GM18907 (cell line): ENCODE data around the gene MDFI.

ENCODE experiments used
- ATAC-seq: cut with Tn5 transposase; IDR thresholded peaks from one replicate; pipeline ENCODE4 v1.9.1; 2021; ENCODE audit warnings: mild to moderate bottlenecking, moderate library complexity; ENCODE audit not compliant: unreplicated experiment

MDFI gene

DNA sequence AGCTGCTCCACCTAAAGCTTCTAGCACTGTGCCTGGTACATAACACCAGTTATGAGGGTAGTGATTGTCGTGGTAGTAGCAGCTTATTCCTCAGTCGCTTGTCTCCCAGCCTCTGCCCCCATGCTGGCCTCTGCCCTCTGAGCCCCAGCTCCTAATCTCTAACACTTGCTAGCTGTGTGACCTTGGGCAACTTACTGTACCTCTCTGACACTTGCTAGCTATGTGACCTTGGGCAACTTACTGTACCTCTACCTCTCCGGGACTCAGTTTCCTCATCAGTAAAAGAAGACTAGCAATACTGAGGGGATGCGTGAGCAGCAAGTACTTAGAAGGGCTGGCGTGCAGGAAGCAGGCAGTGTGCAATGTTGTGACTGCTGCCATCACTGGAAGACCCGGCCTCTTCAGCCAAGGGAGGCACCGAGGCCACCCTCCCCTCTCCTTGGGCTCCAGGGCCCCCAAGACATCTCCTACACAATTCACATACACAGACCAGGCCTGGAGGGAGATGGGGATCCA lies 9.9 kb downstream of the MDFI start:
- no peak for ATAC-seq

DNA sequence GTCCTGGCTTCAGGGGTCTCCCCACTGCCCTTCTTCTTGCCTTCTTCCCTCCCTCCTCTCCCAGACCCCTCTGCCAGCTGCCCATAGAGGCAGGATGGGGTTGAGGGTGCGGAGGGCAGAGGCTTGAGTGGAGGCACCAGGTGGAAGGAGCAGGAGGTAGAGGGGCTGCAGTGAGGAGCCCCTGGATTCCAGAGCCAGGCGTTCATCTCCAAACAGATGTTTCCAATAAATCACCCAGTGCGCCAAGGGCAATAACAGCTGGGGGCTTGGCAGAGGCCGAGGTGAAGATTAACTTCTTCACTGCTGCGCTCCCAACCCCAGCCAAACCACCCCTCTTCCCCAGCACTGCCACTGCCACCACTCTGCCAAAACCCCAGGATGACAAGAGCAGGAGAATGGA lies 10.7 kb downstream of the MDFI start:
- no peak for ATAC-seq

DNA sequence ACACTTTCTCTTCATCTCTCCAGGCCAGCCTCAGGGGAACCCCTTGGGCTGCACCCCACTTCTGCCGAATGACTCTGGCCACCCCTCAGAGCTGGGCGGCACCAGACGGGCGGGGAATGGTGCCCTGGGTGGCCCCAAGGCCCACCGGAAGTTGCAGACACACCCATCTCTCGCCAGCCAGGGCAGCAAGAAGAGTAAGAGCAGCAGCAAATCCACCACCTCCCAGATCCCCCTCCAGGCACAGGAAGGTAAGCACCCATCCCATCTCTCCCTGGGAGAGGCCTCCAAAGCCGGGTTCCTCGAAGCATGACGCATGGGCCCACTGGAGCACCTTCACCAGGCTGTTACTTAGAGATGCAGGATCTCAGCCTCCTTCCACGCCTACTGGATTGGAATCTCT lies 11.3 kb downstream of the MDFI start:
- no peak for ATAC-seq

DNA sequence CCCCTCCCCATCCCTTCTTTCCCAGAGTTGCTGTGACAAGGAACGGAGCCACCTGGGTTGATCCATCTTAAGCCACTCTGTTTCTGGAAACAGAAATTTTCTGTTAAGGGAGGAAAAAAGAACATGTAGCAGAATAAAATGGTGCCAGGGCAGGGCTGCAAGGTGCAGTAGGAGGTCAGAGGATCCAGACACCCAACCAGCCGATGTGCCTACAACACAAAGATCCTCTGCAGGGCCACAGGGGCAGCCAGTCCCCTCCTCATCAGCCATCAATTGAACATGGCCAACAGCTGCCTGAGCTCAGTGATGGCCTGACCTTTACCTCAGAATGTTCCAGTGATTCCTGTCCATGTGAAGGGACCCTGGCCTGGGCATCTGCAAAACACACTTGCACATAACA lies 11.9 kb downstream of the MDFI start:
- ATAC-seq, result no peak

DNA sequence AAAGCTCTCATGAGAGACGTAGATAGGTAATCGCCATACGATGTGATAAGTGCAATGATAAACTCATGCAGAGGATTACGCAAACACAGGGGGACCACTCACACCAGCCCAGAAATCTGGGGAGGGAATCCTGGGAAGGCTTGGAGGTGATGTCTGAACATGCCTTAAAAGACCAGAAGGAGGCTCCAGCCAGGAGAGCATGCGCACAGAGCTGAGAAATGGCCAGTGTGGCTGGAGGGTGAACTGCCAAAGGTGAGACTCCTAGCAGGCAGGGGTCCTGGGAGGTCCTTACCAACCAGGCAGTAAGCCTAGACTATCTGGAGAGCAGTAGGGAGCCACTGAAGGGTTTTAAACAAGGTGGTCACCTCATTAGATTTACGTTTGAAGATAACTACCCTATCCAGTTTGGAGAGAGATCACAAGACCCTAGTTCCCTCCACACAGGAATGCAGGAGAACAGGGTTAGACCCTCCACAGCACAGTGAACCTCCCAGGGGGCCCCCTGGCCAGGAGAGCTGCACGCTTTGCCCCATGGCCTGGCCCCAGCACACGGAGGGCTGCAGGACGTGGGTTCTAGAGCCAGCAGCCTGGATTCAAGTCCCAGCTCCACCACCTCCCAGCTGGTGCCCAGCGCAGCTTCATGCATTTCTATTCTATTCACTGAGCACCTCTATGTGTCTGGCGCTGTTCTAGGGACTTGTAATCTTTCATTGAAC lies 13.1 kb downstream of the MDFI start:
- ATAC-seq, result no peak

DNA sequence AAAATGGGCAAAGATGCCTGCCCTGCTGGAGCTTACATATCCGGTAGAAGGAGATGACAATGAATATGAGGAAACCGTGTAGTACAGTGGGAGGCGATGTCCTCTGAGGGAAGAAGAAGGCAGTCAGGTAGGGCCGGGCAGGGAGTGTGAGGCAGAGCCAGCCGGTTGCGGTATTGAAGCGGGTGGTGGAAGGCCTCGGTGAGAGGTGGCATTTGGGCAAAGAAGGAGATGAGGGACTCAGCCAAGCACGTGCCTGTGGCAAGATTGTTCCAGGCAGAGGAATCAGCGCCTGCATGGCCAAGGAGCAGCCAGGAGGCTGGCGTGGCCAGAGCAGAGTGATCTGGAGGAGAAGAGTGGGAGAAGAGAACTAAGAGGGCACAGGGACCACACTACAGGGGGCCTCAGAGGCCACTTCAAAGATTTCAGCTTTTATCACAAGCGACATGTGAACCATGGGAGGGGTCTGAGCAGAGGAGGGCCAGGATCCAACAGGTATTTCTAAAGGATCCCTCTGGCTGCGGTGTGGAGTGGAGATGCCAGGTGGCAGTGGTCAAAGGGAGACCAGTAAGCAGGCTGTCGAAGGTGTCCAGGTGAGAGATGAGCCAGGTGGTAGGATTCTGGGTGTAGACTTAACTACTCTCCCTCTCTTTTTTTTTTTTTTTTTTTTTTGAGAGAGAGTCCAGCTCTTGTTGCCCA lies 13.8 kb downstream of the MDFI start:
- no peak for ATAC-seq

DNA sequence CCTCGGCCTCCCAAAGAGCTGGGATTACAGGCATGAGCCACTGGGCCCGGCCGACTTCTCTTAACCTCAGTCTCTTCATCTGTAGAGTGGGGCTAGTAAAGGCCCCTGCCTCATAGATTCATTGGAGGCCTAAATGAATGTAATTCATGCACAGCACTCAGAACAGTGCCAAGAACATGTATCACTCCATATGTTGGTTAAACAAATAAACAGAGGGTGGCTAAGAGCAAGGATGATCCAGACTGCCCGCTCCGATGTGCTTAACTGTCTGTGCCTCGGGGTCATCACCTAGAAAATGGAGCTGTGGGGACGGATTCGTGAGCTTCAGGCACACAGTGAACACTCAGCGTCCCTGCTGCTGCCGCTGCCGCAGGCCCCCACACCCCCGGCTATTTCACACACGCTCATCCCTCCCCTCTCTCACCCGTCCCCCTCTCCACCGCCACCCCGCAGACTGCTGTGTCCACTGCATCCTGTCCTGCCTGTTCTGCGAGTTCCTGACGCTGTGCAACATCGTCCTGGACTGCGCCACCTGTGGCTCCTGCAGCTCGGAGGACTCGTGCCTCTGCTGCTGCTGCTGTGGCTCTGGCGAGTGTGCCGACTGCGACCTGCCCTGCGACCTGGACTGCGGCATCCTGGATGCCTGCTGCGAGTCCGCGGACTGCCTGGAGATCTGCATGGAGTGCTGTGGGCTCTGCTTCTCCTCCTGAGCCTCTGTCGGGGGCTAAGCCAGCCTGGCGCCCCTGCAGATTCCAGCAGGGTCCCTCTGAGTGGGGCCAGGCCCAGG lies 14.8 kb downstream of the MDFI start:
- ATAC-seq, result no peak

DNA sequence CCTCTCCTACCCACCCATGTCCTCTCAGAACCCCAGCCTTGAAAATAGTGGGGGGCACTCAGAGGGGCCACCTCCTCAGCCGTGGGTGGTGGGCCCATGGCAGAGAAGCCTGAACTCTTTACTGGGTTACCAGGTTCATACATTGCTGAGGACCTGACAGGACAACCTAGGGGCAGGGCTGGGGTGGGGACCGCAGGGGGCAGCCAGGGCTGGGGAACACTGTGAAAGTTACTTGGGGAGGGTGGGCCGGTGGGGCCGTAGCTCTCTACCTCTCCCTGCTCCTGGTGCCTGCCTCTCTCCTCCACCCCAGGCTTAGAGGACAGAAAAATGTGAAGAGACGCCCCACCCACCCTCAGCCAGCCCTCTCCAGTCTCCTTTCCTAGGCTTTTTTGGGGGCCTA lies 15.4 kb downstream of the MDFI start:
- no peak for ATAC-seq

DNA sequence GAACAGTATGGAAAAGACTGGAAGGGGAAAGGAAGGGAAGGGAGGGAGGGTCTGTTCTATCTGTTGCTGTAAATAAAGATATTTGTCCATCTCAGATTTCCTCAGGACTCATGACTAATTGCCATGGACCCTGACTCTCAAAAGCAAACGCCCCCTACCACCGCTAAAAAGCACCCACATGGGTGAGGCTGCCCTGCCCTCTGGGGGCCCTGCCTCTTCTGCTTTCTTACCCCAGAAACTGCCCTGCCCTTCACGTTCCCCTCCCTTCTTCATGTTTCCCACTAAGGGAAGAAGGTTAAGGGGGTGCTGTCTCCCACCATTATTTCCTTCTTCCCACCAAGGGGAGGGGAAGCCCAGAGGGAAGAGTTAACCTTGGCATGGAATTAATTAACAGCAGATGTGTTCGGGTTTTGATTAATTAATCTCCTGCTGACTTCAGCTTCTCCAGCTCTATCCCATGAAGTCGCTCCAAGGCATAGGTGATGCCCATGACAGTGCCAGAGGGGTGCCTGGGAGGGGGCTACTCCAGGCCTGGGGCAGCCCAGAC lies 16.0 kb downstream of the MDFI start:
- no peak for ATAC-seq

DNA sequence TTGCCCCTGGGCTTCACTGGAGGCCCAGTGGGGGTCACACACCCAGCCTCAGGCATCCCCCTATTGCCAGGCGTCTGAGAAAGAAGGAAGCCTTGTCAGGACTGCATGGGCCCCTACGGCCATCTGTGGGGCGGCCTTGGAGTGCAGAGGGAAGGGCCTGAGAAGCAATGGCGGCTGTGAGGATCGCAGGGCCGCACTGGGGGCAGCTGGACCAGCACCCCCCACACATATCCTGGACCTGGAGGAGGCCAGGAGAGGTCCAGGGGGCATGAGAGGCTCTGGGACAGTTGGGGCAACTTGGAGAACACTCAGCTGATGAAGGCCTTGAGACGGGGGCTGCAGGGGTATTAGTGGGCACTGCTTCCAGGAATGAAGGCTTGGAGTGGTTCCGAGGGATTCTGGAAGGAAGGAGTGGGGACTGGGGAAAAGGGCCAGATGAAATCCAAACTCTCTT lies 16.5 kb downstream of the MDFI start:
- ATAC-seq, result no peak

DNA sequence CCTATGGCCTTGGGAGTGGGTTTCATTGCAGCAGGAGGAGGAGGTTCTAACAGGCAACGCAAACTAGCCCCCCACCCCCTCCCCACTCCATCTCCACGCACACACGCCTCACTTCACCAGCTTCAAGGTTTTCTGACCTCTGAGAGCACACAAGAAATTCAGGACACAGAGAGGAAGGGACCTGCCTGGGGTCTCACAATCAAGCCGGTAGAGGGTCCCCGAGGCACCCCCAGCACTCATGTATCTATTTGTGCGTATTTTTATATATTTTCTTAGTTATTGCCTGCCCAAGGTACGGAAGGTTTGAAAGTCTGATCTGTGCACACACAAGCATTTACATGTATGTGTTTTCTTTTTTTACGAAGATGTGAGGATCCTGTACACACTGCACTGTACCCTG lies 16.9 kb downstream of the MDFI start:
- ATAC-seq, result no peak

DNA sequence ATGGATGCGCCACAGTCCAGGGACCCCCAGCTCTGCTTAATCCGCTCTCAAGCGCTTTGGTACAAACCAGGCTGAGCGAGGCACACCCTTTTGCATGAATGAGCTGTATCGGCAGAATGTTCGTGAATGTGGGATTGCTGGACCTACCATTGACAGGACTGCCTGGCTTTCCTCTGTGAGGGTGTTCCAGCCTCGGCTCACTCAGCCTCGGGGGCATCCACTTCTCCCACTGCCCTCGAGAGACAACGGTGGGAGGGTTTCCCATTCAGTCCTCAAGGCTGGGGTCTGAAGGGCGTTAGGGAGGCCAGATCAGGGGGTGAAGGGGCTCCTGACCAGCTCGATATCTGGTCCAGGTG lies 17.4 kb downstream of the MDFI start:
- ATAC-seq, result no peak

DNA sequence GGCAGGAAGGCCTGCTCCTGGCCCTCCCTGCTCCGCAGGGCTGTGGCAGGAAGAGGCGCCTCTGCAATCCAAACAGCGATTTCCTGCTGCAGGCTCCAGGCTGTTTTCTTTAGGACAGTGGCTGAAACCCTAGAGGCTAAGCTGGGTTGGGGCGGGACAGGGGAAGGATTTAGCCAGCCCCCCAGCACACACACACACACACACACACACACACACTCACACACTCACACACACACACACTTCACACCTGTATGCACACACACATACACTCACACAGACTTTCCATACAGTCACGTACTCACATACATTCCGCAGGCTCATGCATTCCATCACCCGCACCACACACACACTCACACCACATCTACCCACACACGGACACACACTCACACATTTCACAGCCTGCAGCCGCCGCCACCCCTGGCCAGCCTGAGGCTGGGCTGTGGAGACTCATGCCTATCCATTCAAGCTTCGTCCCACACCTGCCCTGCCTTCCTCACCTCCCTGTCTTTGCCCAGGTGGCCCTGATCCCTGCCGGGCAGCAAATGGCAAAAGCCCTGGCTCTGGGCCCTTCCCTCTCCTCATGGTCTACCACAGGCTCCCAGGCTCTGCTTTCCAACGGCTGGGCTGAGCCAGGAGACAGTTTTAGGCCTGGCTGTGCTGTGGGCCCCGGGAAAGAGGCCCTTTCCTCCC lies 17.9 kb downstream of the MDFI start:
- no peak for ATAC-seq

DNA sequence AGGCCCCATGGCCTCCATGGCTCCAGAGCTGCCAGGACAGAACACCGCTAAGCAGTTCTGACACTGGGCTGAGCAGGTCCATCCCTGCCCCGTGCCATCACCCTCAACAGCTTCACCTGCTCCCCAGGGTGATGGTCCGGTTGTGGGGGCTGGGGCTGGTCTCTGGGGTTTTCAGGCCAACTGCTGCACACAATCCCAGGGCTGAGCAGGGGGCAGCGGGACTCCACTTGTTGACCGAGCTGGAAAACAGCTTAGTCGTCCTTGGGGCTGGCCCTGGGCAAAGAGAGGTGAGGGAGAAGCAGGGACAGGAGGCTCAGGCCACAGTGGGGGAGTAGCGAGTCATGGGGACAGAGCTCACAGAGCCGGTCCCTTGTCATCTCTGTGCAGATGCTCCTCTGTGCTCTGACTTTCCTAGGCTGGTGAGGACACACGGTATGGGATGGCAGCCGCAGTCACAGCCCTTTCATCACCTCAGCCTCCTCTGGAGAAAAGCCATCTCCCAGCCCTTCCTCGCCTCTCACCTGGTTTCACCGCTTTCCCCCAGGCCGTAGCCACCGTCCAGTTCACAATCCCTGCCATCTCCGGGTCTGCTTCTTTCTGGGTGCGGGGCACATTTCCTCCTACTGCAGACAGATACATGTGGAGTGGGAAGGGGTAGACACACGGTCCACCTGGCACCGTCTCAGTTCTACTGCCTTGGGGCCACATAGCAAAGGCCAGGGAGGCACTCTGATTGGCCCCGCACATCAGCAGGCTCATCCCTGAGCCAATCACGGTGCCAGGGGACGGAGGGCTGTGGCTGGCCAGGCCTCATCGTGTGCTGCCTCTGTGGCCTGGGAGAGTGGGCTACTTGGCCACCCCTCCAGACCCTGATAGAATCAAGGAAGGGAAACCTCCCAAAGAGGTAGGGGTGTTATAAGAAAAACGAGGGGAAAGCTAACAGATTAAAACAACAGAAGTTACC lies 19.1 kb downstream of the MDFI start:
- no peak for ATAC-seq

DNA sequence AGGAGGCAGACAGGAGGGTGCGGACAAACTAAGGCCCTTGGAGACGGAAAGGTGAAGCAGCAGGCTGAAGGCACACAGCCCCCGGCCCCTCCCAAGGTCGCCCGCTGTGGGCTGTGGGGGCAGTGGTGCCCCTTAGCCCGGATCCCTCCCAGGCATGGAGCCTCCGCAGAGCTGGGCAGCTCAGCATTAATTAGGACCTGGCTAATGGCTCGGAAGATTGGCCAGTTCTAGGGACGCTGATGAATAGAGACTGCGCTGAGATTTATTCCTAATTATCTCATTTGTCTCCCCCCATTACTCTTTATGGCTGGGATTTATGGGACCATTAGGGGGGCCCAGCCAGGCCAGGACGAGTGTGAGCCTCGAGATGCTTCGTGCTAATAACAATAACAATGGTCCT lies 20.4 kb downstream of the MDFI start:
- ATAC-seq, result no peak

DNA sequence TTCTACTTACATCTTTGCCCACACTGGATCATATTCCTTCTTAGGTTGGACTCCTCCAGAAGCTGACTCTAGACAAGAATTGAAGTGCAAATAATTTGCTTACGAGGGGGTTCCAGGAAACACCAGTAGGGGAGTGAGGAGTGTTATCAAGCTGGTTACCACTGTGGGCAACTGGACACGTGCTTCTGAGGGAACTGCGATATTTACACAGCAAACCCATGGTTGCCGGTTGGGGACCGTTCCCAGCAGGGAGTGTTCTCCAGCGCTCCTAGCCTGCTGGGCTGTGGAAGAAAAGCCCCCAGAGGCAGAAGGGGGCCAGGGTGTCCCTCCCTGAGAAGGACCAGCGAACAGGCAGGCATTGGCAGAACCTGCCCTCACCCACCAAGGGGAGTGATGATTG lies 21.7 kb downstream of the MDFI start:
- ATAC-seq, result no peak

DNA sequence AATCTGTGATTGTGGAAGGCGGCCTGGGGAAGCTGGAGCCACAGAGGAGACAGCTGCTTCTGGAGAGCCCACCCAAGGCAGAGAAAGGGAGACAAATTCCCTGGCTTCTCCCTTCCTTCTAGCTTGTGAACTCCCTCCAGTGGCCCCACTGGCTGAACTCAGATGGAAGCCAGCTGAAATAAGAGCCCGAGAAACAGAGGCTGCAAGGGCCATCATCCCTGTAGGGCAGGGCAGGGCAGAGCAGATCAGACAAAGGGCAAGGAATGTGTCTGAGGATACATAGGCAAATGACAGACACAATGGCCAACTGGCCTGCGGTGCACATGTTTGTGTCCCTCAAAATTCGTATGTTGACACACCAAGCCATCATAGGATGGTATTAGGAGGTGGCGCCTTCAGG lies 25.3 kb downstream of the MDFI start:
- no peak for ATAC-seq

DNA sequence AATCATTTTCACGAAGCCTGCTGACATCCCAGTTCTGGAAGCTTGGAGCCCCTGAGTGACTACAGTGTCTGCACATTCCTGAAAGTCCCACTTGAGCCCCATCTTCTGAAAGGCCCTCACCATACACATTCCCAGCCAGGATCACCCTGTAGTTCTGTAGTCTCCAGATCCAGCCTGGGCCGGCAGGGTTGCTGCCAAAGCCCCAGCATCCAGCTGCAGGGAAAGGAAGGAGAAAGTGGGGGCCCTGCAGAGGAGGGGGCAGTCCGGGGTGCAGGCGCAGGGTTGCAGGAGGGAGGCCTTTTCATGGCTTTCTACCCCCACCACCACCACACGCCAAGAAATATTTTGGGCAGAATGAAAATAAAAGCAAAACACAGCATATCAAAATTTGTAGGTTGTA lies 26.0 kb downstream of the MDFI start:
- no peak for ATAC-seq

DNA sequence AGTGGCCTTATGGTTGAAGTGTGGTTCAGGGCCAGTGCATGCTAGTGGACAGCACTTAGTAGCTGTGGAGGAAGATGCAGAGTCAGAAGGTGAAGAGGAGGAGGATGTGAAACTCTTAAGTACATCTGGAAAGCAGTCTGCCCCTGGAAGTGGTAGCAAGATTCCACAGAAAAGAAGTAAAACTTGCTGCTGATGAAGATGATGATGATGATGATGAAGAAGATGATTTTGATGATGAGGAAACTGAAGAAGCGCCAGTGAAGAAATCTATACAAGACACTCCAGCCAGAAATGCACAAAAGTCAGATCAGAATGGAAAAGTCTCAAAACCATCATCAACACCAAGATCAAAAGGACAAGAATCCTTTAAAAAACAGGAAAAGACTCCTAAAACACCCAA lies 28.9 kb downstream of the MDFI start:
- no peak for ATAC-seq

DNA sequence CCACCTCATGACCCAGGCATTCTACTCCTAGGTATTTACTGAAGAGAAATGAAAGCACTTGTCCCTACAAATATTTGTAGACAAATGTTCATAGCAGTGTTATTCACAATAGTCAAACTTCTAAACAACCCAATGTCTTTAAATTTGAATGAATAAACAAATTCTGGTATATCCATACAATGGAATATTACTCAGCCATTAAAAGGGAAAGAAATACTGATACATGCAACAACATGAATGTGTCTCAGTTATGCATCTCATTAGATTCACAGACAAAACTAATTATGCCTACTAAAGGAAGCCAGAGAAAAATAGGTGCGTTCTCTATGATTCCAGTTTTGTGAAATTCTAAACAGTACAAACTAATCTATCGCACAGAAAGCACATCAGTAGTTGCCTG lies 30.7 kb downstream of the MDFI start:
- no peak for ATAC-seq
